CD4-positive, CD25-positive, alpha-beta regulatory T cell (primary cell): ENCODE results near the gene UBE2M. TPM values are rescaled to one million over a fixed set of nuclear protein-coding genes. Genes with fewer than 3 reads are reported as not detected.

Experiments used
- ATAC-seq, 2 donors: fragments of 150-1000 bp; cut with Tn5 transposase; one replicate each; pipeline ENCODE4 v1.10.0; 2021; ENCODE audit warnings: low read depth in 2 of 2, moderate number of reproducible peaks in 2 of 2, moderate library complexity in 1 of 2
- DNase-seq, 3 donors: peaks; one replicate each; pipeline versions ENCODE4 v3.0.0 to v3.0.0-alpha.2; 2012 to 2022; ENCODE audit warnings: mixed read lengths in 1 of 3
- H3K27ac ChIP-seq: one replicate; pipeline ENCODE4 v1.7.0; 2013; ENCODE audit warnings: mild to moderate bottlenecking, low read length; ENCODE audit not compliant: insufficient read depth, poor library complexity, severe bottlenecking
- H3K27me3 ChIP-seq: one replicate; pipeline ENCODE4 v1.7.0; 2013; ENCODE audit warnings: low read length; ENCODE audit not compliant: control insufficient read depth, insufficient read depth
- H3K36me3 ChIP-seq: one replicate; pipeline ENCODE4 v1.7.0; 2013; ENCODE audit warnings: mild to moderate bottlenecking, low read length, moderate library complexity; ENCODE audit not compliant: control insufficient read depth, insufficient read depth
- H3K4me1 ChIP-seq: 2 replicates; pipeline ENCODE4 v1.7.0; 2013; ENCODE audit warnings: mild to moderate bottlenecking, low read length; ENCODE audit not compliant: insufficient read depth, control insufficient read depth, poor library complexity, severe bottlenecking
- H3K4me3 ChIP-seq: one replicate; pipeline ENCODE4 v1.7.0; 2013; ENCODE audit warnings: low read depth, mild to moderate bottlenecking, low read length, moderate library complexity
- H3K9me3 ChIP-seq, 2 experiments: 1 replicate in 1 of 2; 2 replicates in 1 of 2; pipeline ENCODE4 v1.7.0; 2013; ENCODE audit warnings: low read length in 2 of 2, mild to moderate bottlenecking in 1 of 2, moderate library complexity in 1 of 2; ENCODE audit not compliant: control insufficient read depth in 2 of 2
- H3K27ac Mint-ChIP-seq, 3 donors: one replicate each; pipeline ENCODE4 v1.8.0; 2020 to 2022; ENCODE audit warnings: mild to moderate bottlenecking in 3 of 3, mixed read lengths in 3 of 3, moderate library complexity in 2 of 3
- H3K27me3 Mint-ChIP-seq: one replicate; pipeline ENCODE4 v1.8.0; 2022; ENCODE audit warnings: mild to moderate bottlenecking, mixed read lengths
- H3K36me3 Mint-ChIP-seq: one replicate; pipeline ENCODE4 v1.8.0; 2020; ENCODE audit warnings: mixed read lengths
- H3K4me1 Mint-ChIP-seq, 4 donors: one replicate each; pipeline ENCODE4 v1.8.0; 2020 to 2022; ENCODE audit warnings: mixed read lengths in 4 of 4, mild to moderate bottlenecking in 1 of 4
- H3K4me3 Mint-ChIP-seq, 4 donors: one replicate each; pipeline ENCODE4 v1.8.0; 2020 to 2022; ENCODE audit warnings: mild to moderate bottlenecking in 4 of 4, mixed read lengths in 4 of 4, moderate library complexity in 3 of 4
- H3K9me3 Mint-ChIP-seq, 7 donors: one replicate each; pipeline ENCODE4 v1.8.0; 2020 to 2022; ENCODE audit warnings: mixed read lengths in 7 of 7, mild to moderate bottlenecking in 3 of 7, moderate library complexity in 2 of 7
- polyA plus RNA-seq, 4 donors: library from polyadenylated mRNA; unstranded; fragments of 300-500 nt; fragmentation: Illumina TruSeq; gene quantifications; one replicate each; pipeline ENCODE4 v1.2.3, GENCODE V29; 2021
- total RNA-seq: library from RNA; stranded (reverse); gene quantifications from one replicate; pipeline ENCODE4 v1.2.3, GENCODE V29; 2022

The UBE2M gene
- total and polyA plus RNA-seq, 5 donors from 2014 or later = 8.7 to 50.2 (median 15.8) TPM

DNA sequence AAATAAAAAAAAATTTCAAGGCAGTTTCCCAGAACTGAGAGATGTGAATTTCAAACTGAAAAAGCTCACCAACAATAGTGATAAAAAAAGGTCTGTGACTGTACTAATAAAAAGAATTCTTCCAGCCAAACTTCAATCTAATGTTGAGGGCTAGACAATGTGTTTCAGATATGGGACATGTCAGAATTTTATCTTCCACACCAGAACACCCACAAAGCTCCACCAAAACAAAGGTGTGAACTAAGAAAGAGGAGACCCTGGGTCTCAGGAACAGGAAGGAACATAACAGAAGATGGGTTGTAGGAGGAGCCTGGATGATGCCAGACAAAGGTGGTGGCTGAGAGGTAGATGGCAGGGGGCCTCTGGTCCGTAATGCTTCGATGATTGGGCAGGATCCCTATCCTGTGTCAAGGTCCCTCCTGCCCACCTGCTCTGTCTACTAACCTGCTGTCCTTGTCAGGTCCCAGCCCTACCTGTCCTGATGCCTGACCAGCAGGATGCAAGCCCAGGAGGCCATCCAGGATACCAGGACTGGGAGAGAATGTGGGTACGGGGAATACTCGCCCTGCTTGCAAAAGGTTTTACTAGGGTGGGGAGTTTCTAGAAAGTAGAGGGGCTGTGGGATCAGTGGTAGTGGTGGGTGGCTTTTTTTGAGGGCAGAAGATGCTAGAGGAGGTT is 10.2 kb upstream of the UBE2M start:
- Mint-ChIP-seq H3K9me3 (peaks cover 0 to 2% (median 0%) of the 10 kb centered on the region in 7 donors), H3K4me1 (peaks cover 0 to 28% (median 22%) of the 10 kb centered on the region in 4 donors), H3K4me3 (peak overlapping the region in 2 of 4 donors; percentile 43 to 49), H3K36me3 (peaks cover 8% of the 10 kb centered on the region), H3K27me3 (peaks cover 8% of the 10 kb centered on the region), H3K27ac (peak overlapping the region in 2 of 3 donors; percentile 71 to 76)
- no peaks in the 10 kb centered on the region for H3K9me3 ChIP-seq
- no peaks in the 10 kb centered on the region for H3K27me3 ChIP-seq
- H3K4me1 ChIP-seq = peaks cover 13% of the 10 kb centered on the region
- H3K4me3 ChIP-seq = no peak overlapping the region
- DNase-seq = peak in 1 of 3 donors; percentile 0
- H3K27ac ChIP-seq = no peak overlapping the region
- ATAC-seq = no peak
- H3K36me3 ChIP-seq = no peaks in the 10 kb centered on the region

DNA sequence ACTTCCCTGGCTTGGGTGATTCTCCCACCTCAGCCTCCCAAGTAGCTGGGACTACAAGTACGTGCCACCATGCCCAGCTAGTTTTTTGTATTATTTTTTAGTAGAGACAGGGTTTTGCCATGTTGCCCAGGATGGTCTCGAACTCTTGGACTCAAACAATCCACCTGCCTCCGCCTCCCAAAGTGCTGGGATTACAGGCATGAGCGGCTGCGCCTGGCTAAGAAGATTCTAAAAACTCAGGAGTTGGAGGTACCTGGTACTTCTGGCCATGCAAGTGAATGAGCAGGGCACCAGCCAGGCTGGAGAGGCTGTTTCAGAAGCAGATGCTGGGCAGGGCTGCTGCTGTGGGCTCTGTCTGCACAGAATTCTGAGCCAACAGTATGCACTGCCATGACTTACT is 8.6 kb upstream of the UBE2M start:
- ATAC-seq = no peak
- H3K36me3 Mint-ChIP-seq = peaks cover 8% of the 10 kb centered on the region
- peaks cover 0 to 5% (median 0%) of the 10 kb centered on the region in 7 donors for H3K9me3 Mint-ChIP-seq

GRCh38 chr19:58563823-58564222 is 5.4 kb upstream of the UBE2M start:
- peaks cover 39% of the 10 kb centered on the region for H3K4me1 ChIP-seq
- H3K9me3 ChIP-seq = no peaks in the 10 kb centered on the region
- Mint-ChIP-seq H3K4me3 (peak overlapping the region; percentile 62 to 97 (median 80)), H3K27me3 (no peaks in the 10 kb centered on the region), H3K4me1 (peaks cover 0 to 47% (median 25%) of the 10 kb centered on the region in 4 donors), H3K27ac (peak overlapping the region in 1 of 3 donors; percentile 64), H3K9me3 (peaks cover 0 to 5% (median 0%) of the 10 kb centered on the region in 7 donors), H3K36me3 (peaks cover 11% of the 10 kb centered on the region)
- no peak overlapping the region for H3K27ac ChIP-seq
- DNase-seq (no peak), ATAC-seq (no peak)
- no peaks in the 10 kb centered on the region for H3K36me3 ChIP-seq
- H3K27me3 ChIP-seq = no peaks in the 10 kb centered on the region
- H3K4me3 ChIP-seq = no peak overlapping the region

More for the DNA sequence above, 8.6 kb upstream of the UBE2M start:
- no peak for DNase-seq
- Mint-ChIP-seq H3K27me3 (no peaks in the 10 kb centered on the region), H3K27ac (no peak overlapping the region), H3K4me1 (peaks cover 0 to 25% (median 15%) of the 10 kb centered on the region in 4 donors), H3K4me3 (no peak overlapping the region)
- no peaks in the 10 kb centered on the region for H3K36me3 ChIP-seq
- H3K4me1 ChIP-seq = peaks cover 22% of the 10 kb centered on the region
- H3K9me3 ChIP-seq = no peaks in the 10 kb centered on the region
- H3K27ac ChIP-seq = no peak overlapping the region
- no peak overlapping the region for H3K4me3 ChIP-seq
- no peaks in the 10 kb centered on the region for H3K27me3 ChIP-seq

GRCh38 chr19:58563034-58563573 is 4.7 kb upstream of the UBE2M start:
- Histone ChIP-seq H3K27me3 (no peaks in the 10 kb centered on the region), H3K27ac (no peak overlapping the region), H3K4me3 (peak overlapping the region; percentile 41), H3K9me3 (no peaks in the 10 kb centered on the region), H3K4me1 (peaks cover 39% of the 10 kb centered on the region), H3K36me3 (no peaks in the 10 kb centered on the region)
- ATAC-seq = no peak
- Mint-ChIP-seq H3K27ac (peak overlapping the region in 2 of 3 donors; percentile 75 to 78), H3K4me3 (peak overlapping the region; percentile 89 to 97 (median 96)), H3K27me3 (no peaks in the 10 kb centered on the region), H3K9me3 (peaks cover 0 to 5% (median 0%) of the 10 kb centered on the region in 7 donors), H3K36me3 (peaks cover 7% of the 10 kb centered on the region), H3K4me1 (peaks cover 0 to 47% (median 27%) of the 10 kb centered on the region in 4 donors)
- no peak for DNase-seq

DNA sequence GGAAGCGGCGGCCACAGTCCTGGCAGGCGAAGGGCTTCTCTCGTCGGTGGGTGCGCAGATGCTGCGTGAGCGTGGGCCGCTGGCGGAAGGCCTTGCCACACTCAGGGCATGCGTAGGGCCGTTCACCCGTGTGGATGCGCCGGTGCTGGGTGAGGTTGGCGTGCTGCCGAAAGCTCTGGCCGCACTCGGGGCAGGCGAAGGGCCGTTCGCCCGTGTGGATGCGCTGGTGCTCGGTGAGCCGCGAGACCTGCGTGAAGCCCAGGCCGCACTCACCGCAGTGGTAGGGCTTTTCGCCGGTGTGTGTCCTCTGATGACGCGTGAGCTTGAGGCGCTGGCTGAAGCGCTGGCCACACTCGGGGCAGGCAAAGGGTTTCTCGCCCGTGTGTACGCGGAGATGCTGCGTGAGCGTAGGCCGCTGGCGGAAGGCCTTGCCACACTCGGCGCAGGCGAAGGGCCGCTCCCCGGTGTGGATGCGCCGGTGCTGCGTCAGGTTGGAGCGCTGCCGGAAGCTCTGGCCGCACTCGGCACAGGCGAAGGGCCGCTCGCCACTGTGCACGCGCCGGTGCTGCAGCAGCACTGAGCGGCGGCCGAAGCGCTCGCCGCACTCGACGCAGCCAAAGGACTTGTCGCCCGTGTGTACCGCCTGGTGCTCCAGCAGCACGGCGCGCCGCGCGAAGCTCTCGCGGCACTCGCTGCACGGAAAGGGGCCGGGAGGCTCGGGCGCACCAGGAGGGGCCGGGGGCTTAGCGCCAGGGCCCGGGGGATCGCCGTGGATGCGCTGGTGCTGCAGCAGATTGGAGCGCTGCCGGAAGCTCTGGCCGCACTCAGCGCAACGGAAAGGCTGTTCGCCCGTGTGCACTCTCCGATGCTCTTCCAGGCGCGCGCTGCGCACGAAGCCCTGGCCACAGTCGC is 4.0 kb upstream of the UBE2M start:
- no peaks in the 10 kb centered on the region for H3K36me3 ChIP-seq
- Mint-ChIP-seq H3K4me1 (peaks cover 0 to 55% (median 32%) of the 10 kb centered on the region in 4 donors), H3K27me3 (no peaks in the 10 kb centered on the region), H3K27ac (peak overlapping the region in 2 of 3 donors; percentile 75 to 78), H3K9me3 (peaks cover 0 to 5% (median 0%) of the 10 kb centered on the region in 7 donors), H3K4me3 (peak overlapping the region; percentile 89 to 97 (median 96)), H3K36me3 (peaks cover 5% of the 10 kb centered on the region)
- no peak for ATAC-seq
- peaks cover 46% of the 10 kb centered on the region for H3K4me1 ChIP-seq
- no peaks in the 10 kb centered on the region for H3K27me3 ChIP-seq
- DNase-seq = peak in 2 of 3 donors; percentile 41 to 74
- H3K4me3 ChIP-seq = peak overlapping the region; percentile 41
- H3K9me3 ChIP-seq = no peaks in the 10 kb centered on the region
- peak overlapping the region; percentile 61 for H3K27ac ChIP-seq

- no peaks in the 10 kb centered on the region for H3K9me3 ChIP-seq
- DNase-seq (no peak), ATAC-seq (no peak)
- peaks cover 54% of the 10 kb centered on the region for H3K4me1 ChIP-seq
- H3K36me3 ChIP-seq = peaks cover 4% of the 10 kb centered on the region
- H3K27ac ChIP-seq = peak overlapping the region; percentile 61
- Mint-ChIP-seq H3K4me1 (peaks cover 0 to 63% (median 34%) of the 10 kb centered on the region in 4 donors), H3K27ac (peak overlapping the region in 2 of 3 donors; percentile 74 to 98), H3K4me3 (peak overlapping the region; percentile 88 to 97 (median 96)), H3K27me3 (no peaks in the 10 kb centered on the region), H3K9me3 (peaks cover 0 to 6% (median 0%) of the 10 kb centered on the region in 7 donors), H3K36me3 (peaks cover 5% of the 10 kb centered on the region)
- no peaks in the 10 kb centered on the region for H3K27me3 ChIP-seq
- H3K4me3 ChIP-seq = no peak overlapping the region
Measured at GRCh38 chr19:58561373-58562121, 3.1 kb upstream of the UBE2M start.

DNA sequence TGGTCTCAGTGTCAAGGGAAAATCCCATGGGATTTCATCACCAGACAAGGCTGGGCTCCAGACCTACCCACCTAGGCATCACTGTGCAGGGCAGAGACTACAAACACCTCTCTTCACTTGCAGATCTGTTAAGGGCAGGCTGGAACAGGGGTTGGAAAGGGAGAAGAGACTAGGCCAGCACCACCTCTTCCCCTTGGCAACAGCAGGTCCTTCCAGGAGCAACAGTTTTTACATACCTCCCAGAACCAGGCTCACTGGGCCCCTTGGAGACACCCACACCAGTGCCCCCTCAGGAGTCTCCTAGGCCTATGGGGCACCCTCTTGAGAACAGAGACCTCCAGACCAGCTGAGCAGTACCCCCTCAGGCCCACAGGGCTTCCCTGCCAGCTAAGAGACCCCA is 2.5 kb upstream of the UBE2M start:
- no peaks in the 10 kb centered on the region for H3K9me3 ChIP-seq
- Mint-ChIP-seq H3K9me3 (peaks cover 0 to 6% (median 0%) of the 10 kb centered on the region in 7 donors), H3K4me3 (peak overlapping the region; percentile 88 to 97 (median 96)), H3K27me3 (no peaks in the 10 kb centered on the region), H3K4me1 (peaks cover 0 to 69% (median 37%) of the 10 kb centered on the region in 4 donors), H3K36me3 (peaks cover 9% of the 10 kb centered on the region), H3K27ac (peak overlapping the region in 2 of 3 donors; percentile 74 to 98)
- DNase-seq = no peak
- H3K4me3 ChIP-seq = no peak overlapping the region
- H3K27ac ChIP-seq = no peak overlapping the region
- H3K36me3 ChIP-seq = peaks cover 10% of the 10 kb centered on the region
- ATAC-seq = no peak
- H3K27me3 ChIP-seq = no peaks in the 10 kb centered on the region
- peaks cover 56% of the 10 kb centered on the region for H3K4me1 ChIP-seq
